HG03066 (cell line): Measurements from ENCODE around the gene ATP8A1.
A peak's percentile ranks its signal among the peaks of the same experiment; 100 is the strongest.
"Not testable (repeated sequence)": the region's sequence is repeated elsewhere in the genome, so short reads cannot be mapped to it uniquely, and the experiment has no call there.

ENCODE experiments used
- ATAC-seq: cut with Tn5 transposase; IDR thresholded peaks from one replicate; pipeline ENCODE4 v1.9.1; 2021; ENCODE audit warnings: low read depth; ENCODE audit not compliant: unreplicated experiment

Gene ATP8A1

GRCh38 chr4:42656944-42657792, at the start of gene ATP8A1:
TSS of gene ATP8A1 (minus strand) at chr4:42657105. CDS start at chr4:42656873, 232 bp downstream.
- ATAC-seq: peak; percentile 61

DNA sequence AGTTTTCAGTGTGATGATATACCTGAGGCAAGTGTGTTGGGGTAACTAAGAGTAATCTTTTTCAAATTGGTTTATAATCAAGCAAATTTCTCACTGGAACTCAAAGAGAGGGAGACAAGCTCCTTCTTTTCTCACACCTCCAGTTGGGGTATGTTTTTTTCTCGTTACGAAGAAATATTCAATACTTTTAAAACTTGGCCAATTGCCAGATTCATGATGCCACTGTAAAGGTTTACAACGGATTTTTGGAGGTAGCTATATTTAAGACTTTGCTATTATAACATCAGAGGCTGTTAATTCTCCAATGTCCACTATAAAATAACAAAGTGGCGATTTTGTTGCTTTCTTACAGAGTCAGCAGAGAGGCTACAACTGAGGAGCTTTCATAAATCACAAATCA, 49.2 kb upstream of the ATP8A1 start:
- ATAC-seq: no peak

DNA sequence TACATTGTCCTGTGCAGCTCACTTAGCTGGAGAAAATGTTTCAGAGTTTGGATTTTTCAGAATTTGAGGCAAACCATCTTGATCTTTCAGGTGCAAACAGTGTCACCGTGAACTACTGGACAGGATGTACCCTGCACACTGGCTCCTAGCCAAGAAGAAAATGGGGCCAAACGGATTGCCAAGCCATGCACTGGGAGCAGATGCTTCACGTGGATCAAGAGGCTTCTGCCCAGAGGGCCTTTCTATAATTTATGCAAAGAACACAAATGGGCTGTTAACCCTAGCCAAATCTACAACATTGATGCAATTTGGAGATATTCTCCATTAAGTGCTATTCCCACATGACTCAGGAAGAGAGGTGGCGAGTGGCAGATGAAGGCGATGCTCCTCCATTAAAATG, 46.9 kb upstream of the ATP8A1 start:
- no peak for ATAC-seq

DNA sequence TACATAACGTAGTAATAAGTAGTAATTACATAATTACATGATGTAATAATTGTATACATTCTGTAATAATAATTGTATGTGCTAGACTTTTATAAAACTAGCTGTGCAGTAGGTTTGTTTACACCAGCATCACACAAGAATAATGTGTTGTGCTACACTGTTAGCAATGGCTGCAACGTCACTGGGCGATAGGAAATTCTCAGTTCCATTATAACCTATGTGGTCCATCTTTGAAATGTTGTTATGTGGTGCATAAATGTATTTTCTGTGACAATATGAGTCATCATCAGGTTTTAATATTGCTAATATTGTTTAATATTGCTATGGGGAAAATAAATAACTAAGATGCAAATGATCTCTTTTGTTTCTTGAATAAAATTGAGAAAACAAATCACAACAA, 46.0 kb upstream of the ATP8A1 start:
- ATAC-seq: no peak

GRCh38 chr4:42701780-42702179, 44.9 kb upstream of the ATP8A1 start:
- not testable (repeated sequence) for ATAC-seq

GRCh38 chr4:42690537-42690936, 33.6 kb upstream of the ATP8A1 start:
- no peak for ATAC-seq

GRCh38 chr4:42683393-42683792, 26.5 kb upstream of the ATP8A1 start:
- ATAC-seq: no peak

DNA sequence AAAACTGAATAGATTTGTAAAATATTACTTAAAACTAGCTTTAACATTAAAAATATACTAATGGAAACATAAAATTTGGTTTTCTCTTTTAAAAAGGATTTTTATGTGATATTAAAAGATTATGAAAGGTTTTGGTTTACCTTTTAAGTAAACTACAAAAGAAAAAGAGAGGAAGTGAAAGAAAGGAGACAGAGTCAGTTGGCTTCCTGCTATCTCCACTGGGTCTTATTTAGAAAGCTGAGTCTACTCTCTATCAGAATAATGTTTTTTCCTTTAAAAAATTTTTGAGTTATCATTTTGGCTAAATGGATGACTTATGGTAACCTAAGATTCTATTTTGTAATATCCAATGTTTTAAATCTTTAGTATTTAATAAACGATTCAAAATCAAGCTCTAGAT, 21.6 kb upstream of the ATP8A1 start:
- no peak for ATAC-seq

- ATAC-seq: no peak
These were observed 19.4 kb upstream of the ATP8A1 start for GRCh38 chr4:42676066-42676951.

GRCh38 chr4:42673082-42673425, 16.1 kb upstream of the ATP8A1 start:
- ATAC-seq: no peak

DNA sequence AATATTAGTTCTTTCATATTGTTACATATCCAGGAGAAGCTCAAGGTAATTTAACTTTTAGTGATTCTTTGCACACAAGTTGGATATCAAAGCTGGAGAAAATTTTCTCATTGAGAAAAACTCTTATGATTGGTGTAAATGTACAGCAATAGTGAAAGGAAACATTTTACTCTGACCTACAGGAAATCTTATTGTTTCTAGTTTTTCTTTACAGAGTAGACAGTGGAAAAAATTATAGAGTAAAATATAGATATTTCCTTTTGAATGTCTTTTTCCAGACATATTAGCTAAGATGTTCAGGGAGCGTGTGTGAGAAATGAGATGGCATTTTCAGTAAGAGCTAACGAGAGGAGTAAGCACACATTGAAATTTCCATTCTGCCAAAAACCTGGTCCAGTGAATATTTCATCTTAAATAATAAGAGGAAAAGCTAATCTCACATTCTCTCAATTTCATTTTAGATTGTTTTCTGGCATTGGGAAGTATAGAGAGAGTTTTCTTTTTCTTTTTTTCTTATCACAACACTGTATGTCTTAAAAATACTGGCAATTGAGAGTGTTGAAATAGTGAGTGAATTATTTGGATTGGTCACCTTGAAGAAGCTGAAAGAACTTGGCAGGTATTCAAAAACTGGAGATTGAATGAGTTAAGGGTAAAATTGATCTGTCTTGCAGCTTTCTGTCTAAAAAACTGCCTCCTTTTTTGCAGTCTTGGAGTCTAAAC, 15.6 kb upstream of the ATP8A1 start:
- no peak for ATAC-seq

- no peak for ATAC-seq
These were observed 14.7 kb upstream of the ATP8A1 start for GRCh38 chr4:42671431-42672194.

DNA sequence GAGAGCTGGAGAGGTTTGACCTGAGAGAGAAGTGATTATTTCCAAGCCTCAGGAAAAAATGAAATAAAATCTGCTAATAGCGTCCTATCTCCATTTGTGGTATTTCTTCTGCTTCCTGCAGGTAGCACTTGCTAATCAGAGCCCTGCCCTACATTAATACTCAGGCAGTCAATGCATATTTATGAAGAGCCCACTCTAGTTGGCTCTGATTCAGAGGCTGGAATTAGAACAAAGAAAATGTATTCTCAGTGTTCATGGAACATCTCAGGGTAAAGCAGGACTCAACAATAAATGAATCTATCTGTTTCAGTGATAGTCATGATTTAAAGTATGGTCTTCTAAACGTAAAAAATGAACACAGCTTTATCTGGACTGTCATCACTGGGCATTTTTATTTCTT, 1.4 kb upstream of the ATP8A1 start:
- no peak for ATAC-seq

DNA sequence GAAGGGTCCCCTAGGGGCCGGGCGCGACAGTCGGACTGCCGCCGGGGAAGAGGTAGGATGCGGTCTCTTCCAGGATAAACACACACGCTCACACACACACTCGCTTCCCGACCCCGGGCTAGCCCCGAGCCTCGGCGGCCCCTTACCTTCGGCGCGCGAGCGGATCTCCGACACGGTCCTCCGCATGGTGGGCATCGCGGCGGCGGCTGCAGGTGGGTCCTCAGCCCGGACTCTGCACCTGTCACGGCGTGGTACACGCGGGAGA, 294 bp downstream of the ATP8A1 start:
- ATAC-seq: no peak

GRCh38 chr4:42655921-42656678, 805 bp downstream of the ATP8A1 start:
- peak; percentile 25 for ATAC-seq

DNA sequence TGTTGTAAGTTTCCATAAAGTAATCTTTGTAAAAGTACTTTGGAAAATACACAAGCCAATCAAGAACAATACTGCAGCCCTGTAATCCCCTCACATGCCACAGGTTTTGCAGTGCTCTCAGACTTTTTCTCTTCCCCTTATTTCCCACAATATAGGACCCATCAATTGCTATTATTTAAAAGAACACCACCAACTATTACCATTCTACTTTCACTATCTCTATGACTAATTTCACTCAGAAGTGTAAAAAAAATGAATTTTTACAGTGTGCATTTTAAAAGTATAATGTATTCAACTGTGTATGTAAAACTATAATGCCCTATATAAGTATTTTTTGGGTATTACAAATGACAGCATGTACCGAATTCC, 1.7 kb downstream of the ATP8A1 start:
- ATAC-seq: no peak

- ATAC-seq: peak; percentile 18
These were observed 2.2 kb downstream of the ATP8A1 start for GRCh38 chr4:42654631-42655268.

DNA sequence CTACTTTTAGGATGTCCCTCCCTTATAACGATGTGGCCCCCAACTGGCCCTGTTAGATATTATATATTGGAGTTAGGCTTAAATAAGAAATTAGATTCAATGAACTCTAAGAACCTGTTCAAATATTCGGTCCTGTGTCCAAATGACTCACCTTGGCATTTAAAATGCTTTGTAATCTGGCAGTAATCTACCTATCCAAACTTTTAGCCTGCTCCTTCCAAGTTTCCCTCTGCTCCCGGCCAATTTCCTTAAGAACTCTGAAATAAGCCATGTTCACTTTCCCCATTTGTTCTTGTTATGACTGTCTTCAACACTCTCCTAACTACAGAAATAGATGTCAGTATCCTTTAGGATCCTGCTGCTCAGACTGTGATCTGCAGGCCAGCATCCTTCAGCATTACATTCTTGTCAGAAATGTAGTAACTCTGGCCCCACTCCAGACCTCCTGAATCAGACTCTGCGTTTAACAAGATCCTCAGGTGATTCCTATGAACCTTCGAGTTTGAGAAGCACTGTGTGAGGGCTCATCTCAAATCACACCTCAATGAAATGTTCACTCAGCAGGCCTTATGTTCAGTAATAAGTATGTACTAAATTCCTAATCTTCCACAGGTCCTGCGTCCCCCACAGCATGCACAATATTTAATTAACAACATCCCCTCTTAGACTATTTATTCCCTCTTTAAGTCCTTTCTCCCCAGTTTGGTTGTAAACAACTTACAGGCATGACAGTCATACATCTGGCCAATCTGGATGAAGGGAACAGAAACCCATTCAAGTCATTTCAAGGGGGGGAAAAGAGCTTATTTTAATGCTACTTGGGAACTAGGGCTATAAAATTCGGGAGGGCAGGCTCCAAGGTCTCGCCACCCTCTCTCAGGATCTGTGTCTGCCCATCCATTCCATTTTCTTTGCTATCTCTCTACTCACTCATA, 3.0 kb downstream of the ATP8A1 start:
- no peak for ATAC-seq
